GM10266 (cell line): ENCODE results near the gene NFKB1.

Experiments
- DNase-seq: peaks from one replicate; pipeline ENCODE4 v3.0.0; 2012; ENCODE audit errors: extremely low spot score
- TF ChIP-seq, protein P1 (sequence below): IDR thresholded peaks from 2 replicates; pipeline ENCODE4 v1.5.1; 2012; ENCODE audit warnings: mild to moderate bottlenecking, low read depth; ENCODE audit not compliant: control insufficient read depth, insufficient read depth; ENCODE audit errors: missing control alignments

NFKB1 gene

DNA sequence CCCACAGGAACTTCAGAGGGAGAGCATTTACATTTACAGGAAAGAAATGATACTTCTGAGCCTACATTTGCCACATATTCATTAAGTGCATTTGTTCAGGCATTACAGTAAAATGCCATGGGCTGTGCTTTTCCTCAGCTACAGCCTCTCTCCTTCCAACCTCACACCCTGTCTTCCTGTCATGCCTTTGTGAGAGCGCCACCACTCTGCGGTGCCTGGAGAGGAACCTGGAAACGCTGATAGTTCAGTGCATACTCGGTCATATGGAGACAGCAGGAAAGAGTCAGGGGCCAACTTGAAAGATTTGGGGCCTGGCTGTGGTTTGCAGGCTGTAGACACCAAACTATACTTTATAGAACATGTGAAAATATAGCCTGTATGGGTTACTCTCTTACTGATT lies 40.5 kb downstream of the NFKB1 start:
- DNase-seq: no peak
- TF ChIP-seq, protein P1, sequence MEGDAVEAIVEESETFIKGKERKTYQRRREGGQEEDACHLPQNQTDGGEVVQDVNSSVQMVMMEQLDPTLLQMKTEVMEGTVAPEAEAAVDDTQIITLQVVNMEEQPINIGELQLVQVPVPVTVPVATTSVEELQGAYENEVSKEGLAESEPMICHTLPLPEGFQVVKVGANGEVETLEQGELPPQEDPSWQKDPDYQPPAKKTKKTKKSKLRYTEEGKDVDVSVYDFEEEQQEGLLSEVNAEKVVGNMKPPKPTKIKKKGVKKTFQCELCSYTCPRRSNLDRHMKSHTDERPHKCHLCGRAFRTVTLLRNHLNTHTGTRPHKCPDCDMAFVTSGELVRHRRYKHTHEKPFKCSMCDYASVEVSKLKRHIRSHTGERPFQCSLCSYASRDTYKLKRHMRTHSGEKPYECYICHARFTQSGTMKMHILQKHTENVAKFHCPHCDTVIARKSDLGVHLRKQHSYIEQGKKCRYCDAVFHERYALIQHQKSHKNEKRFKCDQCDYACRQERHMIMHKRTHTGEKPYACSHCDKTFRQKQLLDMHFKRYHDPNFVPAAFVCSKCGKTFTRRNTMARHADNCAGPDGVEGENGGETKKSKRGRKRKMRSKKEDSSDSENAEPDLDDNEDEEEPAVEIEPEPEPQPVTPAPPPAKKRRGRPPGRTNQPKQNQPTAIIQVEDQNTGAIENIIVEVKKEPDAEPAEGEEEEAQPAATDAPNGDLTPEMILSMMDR: peak; percentile 45

DNA sequence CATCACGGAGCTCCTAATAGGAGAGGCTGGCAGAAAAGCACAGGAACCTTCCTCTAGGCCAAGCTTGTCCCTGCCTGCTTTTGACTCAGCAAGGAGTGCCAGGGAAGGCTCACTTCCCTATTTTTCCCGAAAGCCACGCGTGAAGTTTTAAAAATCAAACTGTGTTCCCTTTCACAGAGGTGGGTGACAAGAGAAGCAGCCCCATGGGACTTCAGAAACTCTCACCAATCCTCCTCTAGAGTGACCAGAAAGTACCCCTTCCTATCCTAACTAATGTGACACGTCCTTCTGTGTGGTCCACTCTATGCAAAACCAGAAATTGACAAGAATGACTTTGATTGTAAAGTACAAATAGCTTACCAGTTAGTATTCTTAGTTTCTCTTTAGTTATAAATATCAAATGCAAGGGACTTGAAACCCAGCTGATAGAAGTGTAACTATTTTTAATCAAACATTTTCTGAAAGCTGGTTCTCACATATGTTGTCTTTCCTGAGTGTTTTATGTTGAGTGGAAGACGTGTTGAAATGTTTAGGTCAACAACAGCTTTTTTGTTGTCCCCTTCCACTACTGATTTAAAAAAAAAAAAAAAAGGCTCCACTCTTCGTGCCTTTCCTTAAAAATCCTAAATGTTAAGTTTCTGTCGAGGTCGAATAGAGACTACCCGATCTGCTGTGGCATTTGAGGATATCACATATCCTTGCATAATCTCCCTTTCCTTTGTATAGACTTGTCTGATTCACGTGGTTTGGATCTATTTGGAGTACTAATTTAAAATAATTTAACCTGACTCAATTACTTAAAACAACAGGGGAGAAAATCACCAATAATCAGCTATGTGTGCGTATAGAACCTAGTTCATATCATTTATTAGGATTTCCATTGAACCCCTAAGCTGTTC lies 42.1 kb downstream of the NFKB1 start:
- TF ChIP-seq, protein P1: no peak
- DNase-seq: peak; percentile 21

DNA sequence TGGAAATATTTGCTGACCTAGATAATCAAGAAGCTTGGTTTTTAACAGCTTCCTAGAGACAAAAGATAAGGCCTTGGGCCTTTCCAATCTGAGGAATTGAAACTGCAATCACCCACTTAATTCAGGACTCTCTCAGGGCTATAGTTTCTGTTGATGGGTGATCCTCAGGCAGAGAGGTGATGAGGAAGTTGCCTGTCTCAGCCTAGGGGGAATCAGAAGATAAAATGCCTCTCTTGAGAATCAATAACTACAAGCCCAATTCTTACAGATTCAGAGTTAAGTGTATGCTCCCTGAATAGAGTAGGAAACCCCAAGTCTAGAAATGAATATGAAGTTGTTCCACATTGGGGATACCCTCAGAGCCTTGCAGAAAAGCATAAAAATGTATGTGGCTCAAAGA lies 45.5 kb downstream of the NFKB1 start:
- TF ChIP-seq, protein P1: no peak
- DNase-seq: no peak

DNA sequence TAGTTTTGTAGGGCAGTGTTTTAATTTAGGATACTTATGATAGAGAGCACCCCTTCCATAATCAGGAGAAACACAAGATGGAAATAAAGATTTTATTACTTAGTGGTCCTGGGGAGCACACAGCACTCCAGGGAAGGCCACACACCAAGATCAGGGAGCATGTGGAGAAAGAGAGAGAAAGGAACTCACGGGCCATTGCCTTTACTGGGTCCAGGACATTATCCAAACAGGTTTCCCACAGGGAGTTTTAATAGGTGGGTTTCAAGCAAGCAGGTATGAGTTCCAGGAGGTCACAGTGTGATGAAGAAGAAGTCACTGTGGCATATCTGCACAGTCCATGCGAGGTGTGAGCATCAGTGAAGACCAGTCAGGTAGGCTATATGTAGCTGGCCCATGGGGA lies 46.8 kb downstream of the NFKB1 start:
- no peak for DNase-seq
- TF ChIP-seq, protein P1: no peak

DNA sequence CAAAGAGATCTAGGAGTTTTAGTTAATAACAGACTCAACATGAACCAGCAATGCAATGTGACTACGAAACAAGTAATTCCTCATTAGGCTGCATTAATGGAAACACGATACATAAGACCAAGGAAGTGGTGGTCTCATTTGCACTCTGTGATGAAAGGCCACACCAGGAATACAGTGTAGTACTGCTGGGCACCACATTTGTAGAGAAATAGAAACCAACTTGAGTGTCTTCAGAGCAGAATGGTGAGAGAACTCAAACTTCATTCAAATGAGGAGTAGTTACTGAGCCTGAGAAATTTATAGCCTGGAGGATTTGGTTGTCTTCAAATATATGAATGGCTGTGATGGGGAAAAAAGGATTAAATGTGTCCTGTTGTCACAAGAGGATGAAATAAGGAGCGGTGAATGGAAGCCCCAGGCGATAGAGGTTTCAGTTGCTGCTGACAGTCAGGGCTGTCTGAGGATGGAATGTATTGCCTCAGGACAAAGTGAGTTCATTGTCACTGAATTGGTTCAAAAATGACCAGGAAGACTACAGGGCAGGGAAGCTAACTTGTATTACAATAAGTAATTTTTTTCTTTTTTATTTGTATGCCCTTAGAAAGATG lies 50.9 kb downstream of the NFKB1 start:
- TF ChIP-seq, protein P1: no peak
- DNase-seq: no peak

DNA sequence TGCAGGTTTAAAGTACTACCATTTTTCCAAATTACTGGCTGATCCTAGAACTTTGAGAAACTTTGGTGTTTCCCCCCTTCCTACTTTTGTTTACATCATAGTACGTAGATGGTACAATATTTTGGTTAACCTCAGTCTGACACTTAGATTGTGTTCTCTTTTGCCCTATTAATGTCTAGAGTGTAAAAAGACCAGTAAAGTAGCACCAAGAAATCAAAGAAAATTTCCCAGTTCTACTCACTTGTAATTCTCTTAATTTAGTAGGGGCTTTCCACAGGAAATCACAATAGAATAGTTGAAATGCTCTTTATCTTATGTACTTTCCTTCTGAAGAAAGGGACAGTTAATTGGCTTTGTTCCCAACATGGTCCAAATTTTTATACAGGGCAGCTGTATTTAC lies 51.6 kb downstream of the NFKB1 start:
- TF ChIP-seq, protein P1: no peak
- DNase-seq: no peak

DNA sequence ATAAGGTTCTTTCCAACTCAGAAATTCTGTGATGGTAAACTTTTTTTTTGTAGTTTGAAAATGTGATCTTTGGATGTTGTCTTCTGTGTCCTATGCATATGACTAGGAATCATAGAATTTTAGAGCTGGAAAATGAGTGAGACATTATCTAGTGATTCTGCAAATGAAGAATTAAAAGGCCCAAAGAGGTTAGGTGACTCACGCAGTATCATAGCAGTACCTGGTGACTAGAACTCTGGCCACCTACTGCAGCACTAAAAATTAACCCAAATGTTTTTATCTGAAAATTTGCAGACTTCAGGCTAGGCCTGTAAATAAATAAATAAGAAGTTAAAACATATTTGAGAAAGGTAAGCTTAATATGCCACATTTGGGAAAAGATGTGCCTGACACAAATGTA lies 52.8 kb downstream of the NFKB1 start:
- DNase-seq: no peak
- TF ChIP-seq, protein P1: no peak
